DMS53 treated with DMSO at 0.1 percent for 48 hours (cell line): Measurements from ENCODE around the gene SMC6.

Experiments
- DNase-seq: peaks from one replicate; lab custom pipeline; 2025; ENCODE audit not compliant: unreplicated experiment; lab: John Stamatoyannopoulos, UW

Gene SMC6

DNA sequence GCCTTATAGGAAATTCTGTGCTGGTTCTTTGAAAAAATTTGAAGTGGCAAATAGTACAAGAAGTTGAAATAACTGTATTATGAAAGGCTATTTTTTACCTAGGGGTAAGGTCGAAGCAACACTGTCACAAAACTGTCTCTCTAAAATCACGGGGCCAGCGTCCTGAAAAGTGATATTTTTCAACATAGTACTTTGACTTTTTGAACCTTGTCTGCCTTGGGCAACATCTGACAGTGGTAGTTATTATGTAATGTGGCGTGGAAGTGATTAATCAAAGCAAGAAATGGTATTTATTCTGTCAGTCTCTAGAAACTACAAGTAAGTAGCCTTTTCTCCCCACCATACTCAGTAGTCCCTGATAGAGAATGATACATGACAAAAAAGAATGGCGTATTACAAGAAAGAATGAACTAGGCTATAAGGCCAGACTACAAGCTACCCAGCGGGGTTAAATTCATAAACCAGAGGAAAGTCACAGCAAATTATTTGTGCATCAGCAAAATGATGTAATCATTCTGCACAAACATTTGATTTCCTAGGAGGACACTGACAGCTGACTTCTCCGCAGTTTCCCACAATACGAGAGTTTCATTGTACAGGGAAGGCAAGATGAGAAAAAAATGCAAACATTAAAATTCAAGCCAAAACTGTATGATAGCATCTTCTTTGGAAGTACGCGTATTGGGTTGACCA lies 10.2 kb upstream of the SMC6 start:
- DNase-seq = no peak

DNA sequence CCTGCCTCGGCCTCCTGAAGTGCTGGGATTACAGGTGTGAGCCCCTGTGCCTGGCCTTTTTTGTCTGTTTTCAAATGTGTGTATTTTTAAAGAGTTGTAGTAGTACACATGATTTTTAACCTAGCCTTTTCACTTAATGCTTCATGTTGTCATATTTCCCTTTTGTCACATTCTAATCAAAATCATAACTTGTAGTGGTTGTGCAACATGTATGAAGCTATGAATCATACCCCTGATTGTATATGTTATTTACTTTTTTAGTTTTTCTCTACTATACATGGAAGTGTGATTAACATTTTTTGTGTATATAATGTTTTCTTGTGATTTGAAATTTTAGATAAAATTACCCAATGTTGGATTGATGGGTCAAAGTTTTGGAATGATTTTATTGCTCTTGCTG lies 8.8 kb upstream of the SMC6 start:
- no peak for DNase-seq

DNA sequence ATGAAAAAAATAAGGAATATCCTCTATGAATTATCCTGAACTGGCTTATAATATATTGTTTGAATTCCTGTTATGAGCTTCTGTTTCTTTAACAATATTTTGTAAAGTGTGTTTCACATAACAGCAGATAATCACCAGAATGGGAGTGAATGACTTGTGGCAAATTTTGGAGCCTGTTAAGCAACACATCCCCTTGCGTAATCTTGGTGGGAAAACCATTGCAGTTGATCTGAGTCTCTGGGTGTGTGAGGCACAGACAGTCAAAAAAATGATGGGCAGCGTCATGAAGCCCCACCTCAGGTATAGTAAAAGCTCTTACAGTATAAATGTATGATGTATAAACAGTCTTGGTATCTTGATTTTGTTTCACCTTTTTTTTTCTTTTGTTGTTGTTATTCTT lies 6.2 kb upstream of the SMC6 start:
- DNase-seq = no peak

DNA sequence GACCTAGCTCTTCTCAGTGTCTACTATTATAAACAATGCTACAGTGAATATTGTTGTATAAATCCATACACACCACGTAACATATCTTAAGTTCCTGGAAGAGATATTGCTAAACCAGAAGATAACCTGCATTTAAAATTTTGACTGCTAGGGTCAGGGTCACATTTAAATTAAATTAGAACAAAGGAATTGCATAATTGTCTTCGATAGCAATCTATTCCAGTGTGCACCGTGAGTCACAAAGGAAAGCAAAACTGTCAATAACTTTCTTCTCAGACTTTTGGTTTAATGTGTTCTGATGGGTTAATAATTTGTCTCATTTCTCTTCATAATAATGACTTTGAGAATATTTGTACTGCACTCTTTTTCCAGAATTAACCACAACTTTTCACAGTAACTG lies 4.5 kb upstream of the SMC6 start:
- no peak for DNase-seq

DNA sequence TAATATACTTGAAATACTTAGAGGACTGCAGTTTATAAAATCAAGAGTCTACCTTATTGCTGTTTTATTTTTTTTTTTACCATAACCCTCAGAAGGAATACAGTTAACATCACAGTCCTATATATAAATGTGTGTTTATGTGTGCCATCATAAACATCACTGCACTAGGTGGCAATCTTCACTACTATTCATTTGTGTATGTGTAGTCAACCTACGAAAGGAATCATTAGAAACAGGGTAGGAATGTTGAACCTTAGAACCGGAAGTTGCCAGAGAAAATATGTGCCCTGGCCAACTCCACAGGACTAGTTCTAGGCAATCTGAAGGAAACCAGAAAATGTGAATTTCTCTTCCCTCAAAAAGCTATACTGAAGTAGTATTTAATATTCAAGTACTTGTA lies 3.7 kb upstream of the SMC6 start:
- DNase-seq = no peak

DNA sequence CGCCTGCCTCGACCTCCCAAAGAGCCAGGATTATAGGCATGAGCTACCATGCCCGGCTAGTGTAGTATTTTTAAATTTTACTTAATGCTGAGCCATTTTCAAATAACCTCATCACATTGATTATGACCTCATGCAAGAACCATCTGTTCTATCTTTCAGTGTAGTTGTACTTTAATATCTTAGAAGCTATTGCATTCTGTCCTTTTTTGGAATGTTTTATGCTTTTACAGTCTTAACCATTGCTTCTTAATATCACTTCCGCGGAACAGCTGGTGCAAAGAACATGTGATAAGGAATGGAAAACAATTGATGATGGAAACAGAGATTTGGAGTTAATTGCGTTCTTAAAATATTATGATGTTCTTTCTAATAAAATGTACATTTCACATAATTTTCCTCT lies 3.1 kb upstream of the SMC6 start:
- no peak for DNase-seq

DNA sequence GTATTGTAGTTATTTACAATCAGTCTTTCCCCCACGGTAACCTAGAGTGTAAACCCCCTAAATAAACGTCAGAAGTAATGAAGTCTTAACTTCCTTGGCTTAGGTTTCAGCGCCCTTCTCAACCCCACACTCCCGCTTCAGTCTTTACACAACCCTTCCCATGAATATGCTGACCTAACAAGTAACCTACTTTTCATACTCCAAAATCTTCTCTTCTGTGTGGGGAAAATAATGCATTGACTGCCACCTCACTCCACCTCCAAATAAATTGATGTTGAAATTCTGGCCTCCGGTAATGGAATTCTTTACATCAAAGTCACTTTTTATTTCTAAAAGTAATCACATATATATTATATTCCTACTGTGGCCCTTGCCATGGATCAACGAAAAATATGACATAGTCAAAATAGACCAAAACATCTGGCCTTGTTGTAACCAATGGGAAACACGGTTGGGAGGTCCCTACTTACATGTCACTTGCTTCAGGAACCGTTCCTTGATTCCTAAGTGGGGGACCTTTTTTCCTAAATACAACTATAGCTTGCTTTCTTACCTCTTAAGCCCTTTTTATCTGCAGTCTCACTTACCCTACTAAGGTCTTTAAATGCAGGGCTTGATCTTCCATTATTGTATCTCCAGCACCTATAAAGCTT lies 1.3 kb upstream of the SMC6 start:
- DNase-seq = no peak

DNA sequence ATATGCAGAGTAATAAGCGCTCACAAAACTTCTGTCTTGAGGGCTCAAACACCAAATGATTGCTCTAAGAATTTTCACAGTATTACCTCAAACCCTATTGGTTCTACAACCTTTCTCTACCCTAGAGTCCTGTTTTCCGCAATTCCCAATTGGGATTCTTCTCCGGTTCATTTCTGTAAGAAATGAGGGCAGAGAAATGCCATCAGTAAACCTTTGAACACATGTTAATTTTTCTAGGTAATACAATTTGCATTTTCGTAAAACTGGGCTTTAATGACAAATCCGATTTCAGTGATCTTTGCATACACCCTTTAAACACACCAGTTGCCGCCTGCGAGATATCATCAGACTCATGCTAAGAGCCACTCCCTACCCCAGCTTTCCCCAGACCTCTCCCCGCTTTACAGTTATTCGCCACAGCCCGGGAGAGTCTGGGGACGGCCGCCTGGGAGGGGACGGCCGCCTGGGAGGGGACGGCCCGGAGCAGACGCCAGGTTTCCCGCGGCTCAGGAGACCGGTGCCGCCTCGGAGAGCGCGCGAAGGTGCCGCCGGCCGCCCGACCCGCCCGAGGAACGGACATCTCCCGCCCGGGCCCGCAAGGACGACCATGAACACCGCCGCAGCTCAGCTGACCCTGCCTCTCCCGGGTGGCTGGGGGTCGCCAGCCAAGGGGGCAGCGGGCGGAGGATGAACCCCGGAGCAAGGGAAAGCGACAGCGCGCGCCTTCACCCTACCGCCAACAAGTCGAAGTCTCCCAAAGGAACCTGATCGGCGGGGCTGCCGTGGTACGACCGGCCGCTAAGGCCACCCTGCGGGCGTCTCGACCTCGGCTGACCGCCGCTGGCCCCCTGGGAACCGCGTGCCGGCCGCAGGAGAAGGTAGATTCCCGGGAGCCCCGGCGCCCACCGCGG lies 463 bp downstream of the SMC6 start:
- peak; percentile 34 for DNase-seq

DNA sequence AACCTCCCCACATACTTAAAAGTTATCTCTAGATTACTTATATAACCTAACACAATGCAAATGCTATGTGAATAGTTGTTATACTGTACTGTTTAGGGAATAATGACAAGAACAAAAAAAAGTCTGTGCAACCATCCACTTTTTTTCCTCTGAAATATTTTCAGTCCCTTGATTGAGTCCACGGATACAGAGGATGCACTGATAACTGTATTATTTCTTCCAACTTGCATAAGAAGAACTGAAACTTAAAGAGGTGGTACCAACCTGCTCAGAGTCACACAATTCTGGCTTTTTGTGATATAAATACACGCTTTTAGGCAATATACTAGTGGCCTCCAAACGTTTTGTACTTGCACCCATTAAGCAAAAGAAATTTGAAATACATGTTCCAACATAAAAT lies 1.4 kb downstream of the SMC6 start:
- no peak for DNase-seq

DNA sequence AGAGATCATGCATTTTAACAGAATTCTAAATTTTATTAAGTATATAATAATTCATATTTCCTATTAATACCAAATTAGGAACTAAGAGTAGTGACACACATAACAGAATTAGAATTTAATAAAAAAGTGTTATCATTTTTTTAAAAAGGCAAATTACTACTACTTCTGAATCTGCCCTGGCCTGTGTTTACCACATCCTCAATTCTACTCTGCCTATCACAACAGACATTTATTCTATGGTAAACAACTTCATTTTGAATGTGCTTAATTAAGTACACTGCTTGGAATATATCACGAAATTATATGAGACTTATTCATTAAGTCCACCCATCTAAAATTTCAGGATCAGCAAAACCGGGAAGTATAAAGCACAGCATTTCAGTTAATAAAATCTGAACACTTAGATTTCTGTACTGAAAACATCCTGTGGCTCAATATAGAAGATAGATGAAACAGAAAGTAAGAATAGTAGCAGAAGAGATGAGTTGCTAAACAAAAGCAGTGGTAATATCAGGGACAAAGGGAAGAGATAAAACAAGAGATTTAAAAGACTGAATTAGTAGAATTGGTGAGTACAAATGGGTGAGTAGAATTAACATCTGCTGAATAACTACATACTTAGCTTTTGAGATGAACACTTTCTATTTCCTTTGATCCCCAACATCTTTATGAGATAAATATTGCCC lies 3.7 kb downstream of the SMC6 start:
- no peak for DNase-seq

DNA sequence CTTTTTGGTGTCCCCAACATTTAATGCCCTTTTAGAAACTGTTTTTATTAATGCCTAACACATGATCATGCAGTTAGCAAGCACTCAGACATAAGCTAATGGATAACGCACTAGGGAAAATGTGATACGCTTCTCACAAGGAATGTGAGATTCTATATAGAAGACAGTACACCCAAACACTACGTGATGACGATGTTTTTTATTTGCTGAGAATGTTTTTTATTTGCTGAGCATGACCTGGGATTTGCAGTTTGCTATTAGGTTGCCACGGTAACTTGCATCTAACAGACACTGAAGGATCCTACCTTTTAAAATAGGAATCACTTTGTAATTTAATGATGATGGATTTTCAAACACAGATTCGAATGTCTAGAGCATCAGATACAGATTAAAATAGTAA lies 4.9 kb downstream of the SMC6 start:
- DNase-seq = no peak

DNA sequence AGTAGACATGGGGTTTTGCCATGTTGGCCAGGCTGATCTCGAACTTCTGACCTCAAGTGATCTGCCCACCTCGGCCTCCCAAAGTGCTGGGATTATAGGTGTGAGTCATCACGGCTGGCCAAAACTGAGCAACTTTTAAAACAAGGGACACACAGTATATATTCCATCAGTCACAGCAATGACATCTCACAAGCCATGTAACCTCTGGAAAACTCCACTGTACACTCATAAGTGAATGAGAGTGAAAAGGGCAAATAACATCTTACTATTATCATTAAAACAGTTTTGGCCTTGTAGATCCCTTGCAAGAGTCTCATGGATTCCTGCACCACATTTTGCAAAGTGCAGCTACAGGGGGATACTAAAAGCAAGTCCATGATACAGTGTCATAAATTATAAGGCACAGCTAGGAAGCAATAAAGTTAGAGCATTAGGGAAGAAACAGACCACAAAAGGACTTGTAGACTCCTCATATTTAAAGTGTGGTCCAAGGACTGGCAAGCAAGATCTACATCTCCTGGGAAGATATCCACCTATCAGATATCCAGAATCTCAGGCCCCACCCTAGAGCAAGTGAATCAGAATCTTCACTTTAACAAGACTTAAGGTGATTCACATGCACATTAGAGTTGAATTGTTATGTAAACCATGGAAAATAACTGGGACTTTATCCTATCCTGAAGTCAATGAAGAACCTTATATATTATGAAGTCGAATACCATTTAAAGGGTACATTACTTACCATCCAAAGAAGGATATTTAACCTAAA lies 5.7 kb downstream of the SMC6 start:
- DNase-seq = no peak

DNA sequence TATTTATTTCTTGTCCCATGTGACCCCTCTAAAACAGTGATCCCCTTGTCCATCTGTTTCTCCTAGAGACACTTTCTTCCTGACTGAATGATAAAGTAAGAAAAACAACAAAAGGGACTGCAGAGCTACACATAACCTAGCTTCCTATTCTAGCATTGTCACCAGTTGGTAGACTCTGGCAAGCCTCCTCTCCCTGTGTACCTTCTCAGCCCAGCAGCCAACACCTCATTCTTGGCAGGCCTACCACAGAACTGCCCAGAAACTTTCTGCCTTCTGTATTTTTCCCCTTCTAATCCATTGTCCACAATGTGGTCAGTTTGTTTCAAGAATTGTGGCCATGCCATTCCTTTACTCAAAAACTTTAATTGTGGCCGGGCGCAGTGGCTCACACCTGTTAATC lies 13.4 kb downstream of the SMC6 start:
- no peak for DNase-seq

DNA sequence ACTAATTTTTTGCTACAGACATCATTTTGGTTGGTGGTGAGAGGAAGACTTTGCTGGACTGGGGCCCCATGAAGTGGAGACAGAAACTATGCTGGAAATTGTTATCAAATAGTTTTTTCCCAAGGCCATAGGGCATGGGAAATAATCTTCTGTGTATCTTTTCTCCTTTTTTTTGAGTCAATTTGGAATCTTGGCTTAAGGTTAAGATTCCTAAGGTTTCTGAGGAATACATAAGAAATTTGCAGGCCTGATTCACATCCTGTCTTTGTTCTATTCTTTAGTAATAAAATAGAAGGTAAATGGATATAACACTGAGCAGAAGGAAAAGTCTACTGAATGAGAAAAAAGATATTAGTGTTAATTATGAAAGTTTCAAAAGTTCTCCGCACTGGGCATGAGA lies 16.6 kb downstream of the SMC6 start:
- DNase-seq = no peak

DNA sequence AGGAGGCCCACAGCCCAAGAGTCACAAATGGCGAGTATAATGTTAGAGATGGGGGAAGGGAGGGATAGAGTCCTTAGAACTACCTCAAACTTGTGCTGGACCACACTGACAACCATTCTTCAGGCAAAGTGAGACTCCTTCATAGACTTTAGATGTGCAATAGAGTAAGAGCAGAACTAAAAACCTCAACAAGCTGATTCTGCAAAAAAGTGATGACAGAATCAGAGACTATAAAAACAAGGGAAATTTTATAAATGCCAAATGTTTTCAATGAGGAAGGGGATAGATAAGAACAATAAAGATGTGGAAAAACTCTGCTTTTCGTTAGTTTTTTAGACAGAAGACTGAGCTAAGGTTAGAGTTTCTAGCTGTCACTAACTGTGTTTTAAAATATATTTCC lies 17.7 kb downstream of the SMC6 start:
- no peak for DNase-seq

DNA sequence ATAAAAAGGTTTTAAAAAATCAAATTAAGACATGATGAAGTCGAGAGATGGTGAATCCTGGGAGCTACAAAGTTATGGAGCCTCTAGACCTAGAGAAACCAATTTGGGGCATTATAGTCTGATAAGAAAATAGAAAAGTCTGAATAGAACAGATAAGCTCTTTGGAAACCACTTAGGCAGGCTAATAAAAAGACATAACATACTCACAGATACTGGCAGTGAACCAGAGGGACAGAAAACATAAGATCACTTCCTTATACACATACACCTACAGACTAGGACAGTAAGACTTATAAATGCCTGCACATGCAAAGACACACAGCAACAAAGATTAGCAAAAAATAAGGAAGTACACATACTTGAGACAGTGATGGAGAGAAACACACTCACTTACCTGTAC lies 20.0 kb downstream of the SMC6 start:
- no peak for DNase-seq

DNA sequence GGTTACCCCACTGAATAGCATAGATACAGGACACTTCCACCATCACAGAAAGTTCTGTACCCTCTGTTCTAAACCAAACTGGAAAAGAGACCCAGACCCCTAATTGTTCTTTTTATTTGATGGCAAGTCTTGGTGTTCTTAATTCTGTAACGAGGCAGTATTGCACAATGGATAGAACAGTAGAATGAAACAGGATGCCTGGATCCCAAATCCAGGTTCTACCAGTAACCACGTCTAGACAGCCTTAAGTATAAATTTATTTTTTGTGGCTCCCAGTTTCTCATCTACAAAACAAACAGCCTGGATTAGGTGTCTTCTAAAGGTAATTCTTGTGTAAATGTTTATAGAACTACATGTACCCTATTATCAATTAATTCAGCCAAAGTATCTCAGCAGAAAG lies 23.7 kb downstream of the SMC6 start:
- DNase-seq = no peak

DNA sequence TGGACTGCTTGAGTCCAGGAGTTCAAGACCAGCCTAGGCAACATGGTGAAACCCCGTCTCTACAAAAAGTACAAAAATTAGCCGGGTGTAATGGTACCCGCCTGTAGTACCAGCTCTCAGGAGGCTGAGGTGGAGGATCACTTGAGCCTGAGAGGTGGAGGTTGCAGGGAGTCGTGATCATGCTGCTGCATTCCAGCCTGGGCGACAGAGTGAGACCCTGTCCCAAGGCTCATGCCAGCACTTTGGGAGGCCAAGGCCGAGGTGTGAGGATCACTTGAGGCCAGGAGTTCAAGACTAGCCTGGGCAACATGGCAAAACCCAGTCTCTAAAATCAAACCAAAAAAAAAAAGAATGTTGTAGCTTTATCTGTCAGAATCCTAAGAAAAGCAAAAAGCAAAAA lies 25.4 kb downstream of the SMC6 start:
- no peak for DNase-seq

DNA sequence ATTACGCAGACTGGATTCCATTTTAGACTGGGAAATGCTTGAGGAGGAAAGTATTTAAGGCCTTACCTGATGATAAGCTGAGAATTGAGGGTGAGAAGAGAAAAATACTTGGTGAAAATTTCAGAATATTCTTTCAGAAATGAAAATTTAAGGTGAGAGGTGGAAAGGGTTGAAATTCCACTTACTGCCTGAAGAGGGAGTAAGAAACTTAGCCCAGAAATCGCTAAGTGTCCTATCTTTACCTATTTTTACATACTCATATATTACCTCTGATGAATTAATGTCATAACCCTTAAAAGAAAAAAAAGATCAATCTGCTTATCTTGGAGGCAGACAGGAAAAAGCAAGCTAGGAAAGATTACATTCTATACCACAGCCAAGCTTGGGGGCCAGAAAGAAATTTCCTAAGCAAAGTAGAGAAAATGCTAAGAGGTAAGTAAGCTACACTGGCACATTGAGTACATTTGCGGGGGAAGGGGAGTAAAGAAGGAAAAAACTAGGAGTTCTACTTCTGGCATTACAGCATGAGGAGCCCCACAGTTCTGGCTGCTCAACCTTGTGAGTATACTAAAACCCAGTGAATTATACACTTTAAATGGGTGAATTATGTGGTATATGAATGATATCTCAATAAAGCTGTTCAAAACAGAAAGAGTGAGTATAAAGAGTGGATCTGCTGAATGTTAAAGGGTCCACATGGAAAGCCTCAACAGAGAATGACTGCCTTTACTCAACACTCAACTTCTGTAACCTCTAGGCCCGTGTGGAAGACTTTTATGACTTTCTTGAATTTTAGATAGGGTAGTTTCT lies 33.8 kb downstream of the SMC6 start:
- DNase-seq = peak; percentile 5

DNA sequence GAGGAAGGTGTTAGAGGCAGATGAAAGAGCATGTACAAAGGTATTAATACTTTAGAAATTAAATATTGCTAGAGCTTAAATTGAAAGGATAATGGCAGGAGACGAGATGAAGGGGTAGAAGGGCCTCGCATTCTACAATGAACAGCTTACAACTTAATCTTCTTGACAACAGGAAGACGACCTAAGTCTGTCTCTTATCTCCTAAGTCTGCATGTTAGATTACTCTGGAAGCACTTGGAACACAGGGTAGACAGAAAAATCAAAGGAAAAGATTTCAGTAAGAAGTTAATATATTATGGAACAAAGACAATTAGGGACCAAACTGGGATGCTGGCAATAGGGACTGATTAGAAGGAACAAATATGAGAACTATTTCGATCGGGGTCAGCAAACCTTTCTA lies 34.9 kb downstream of the SMC6 start:
- no peak for DNase-seq
